ENCODE data around the gene SS18. TPM values are rescaled to one million over a fixed set of nuclear protein-coding genes. Genes with fewer than 3 reads are reported as not detected.

The SS18 gene
- total RNA-seq, 1 donor from 2014 or later = 111 TPM

DNA sequence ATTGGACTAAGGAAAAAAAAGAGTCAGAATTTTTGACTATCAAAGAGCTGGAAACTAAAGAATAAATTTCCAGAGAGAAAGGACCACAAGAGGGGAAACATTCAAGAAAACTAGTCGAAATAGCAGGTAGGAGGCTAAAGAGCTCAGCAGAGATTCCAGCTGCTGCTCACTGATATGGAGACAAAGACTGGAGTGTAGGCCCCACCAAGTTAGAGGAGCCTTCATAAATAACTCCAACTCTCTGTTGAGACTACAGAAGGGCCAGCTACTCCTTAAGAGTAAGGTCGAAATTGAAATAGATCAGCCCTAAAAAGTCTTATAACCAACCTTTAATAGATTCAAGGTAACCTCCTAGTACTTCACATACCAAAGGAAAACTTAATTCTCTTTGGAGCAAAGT lies 31.1 kb downstream of the SS18 start:
- H3K27me3 ChIP-seq (ENCODE audit: control insufficient read depth, insufficient read depth, low read length) = no peaks in the 10 kb centered on the region
- no peak overlapping the region for H3K4me3 ChIP-seq (ENCODE audit: low read depth, low read length)
- no peak for DNase-seq (ENCODE audit: low read depth)
- H3K36me3 ChIP-seq (ENCODE audit: control insufficient read depth, insufficient read depth, low read length) = no peaks in the 10 kb centered on the region
- TF ChIP-seq, protein P1, sequence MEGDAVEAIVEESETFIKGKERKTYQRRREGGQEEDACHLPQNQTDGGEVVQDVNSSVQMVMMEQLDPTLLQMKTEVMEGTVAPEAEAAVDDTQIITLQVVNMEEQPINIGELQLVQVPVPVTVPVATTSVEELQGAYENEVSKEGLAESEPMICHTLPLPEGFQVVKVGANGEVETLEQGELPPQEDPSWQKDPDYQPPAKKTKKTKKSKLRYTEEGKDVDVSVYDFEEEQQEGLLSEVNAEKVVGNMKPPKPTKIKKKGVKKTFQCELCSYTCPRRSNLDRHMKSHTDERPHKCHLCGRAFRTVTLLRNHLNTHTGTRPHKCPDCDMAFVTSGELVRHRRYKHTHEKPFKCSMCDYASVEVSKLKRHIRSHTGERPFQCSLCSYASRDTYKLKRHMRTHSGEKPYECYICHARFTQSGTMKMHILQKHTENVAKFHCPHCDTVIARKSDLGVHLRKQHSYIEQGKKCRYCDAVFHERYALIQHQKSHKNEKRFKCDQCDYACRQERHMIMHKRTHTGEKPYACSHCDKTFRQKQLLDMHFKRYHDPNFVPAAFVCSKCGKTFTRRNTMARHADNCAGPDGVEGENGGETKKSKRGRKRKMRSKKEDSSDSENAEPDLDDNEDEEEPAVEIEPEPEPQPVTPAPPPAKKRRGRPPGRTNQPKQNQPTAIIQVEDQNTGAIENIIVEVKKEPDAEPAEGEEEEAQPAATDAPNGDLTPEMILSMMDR (IDR thresholded peaks at IDR 0.05; ENCODE audit: insufficient read depth, low read length, poor library complexity, severe bottlenecking) = no peak

DNA sequence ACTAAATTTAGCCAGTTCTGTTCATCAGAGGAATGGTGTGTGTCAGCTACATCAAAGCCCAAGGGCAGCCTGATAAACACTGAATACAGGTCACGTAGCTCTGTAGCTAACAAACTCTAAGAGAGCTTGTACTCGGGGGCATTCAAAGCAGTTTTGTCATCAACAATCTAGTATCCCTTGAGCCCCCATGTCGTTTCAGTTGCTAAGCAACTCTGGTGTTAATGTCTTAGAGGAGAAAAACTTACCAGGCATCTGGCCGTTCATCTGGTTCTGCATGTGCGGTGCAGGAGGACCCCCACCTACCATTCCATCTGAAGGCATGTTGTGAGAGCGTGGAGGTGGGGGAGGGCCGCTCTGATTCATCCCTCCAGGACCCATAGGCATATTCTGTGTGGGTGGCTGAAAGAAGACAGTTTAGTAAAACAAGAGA lies 33.1 kb downstream of the SS18 start:
- TF ChIP-seq, protein P1 (IDR thresholded peaks at IDR 0.05; ENCODE audit: insufficient read depth, low read length, poor library complexity, severe bottlenecking) = no peak
- Histone ChIP-seq H3K27me3 (ENCODE audit: control insufficient read depth, insufficient read depth, low read length) (no peaks in the 10 kb centered on the region), H3K36me3 (ENCODE audit: control insufficient read depth, insufficient read depth, low read length) (no peaks in the 10 kb centered on the region), H3K4me3 (ENCODE audit: low read depth, low read length) (no peak overlapping the region)
- no peak for DNase-seq (ENCODE audit: low read depth)

DNA sequence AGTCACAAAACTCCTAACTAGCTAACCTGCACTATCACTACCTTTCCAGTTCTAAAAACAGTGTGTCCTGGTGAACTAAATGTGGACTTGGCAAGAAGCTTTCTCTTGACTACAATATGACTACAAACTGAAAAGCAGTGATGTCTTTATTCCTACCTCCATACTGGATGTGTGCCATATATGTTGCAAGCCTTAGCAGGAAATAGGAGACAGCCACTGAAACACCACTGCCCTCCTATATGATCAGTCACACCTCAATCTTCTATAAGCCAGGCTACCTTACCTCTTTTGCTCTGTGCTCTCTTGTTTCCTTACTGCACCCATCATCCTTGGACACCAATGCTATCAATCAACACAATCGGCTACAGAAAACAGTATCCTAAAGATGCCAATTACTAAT lies 34.1 kb downstream of the SS18 start:
- DNase-seq (ENCODE audit: low read depth) = no peak
- TF ChIP-seq, protein P1 (IDR thresholded peaks at IDR 0.05; ENCODE audit: insufficient read depth, low read length, poor library complexity, severe bottlenecking) = no peak
- Histone ChIP-seq H3K4me3 (ENCODE audit: low read depth, low read length) (no peak overlapping the region), H3K36me3 (ENCODE audit: control insufficient read depth, insufficient read depth, low read length) (no peaks in the 10 kb centered on the region), H3K27me3 (ENCODE audit: control insufficient read depth, insufficient read depth, low read length) (no peaks in the 10 kb centered on the region)

DNA sequence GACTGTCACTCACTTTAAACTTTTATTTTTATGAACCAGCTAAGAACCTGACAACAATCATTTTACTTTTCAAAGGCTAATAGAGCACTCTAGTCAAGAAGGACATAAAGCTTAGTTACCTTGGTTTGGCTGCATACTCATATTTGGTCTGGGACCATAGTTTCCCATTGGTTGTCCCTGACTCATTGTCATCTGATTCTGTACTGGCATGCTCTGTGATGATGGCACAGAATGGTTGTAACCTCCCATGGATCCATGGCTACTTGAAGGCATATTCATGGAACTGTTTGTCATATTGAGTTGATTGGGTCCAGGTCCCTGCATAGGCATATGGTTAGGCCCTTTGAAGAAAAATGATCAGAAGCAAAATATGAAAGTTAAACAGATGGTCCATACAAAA lies 37.9 kb downstream of the SS18 start:
- Histone ChIP-seq H3K27me3 (ENCODE audit: control insufficient read depth, insufficient read depth, low read length) (no peaks in the 10 kb centered on the region), H3K36me3 (ENCODE audit: control insufficient read depth, insufficient read depth, low read length) (no peaks in the 10 kb centered on the region), H3K4me3 (ENCODE audit: low read depth, low read length) (no peak overlapping the region)
- no peak for DNase-seq (ENCODE audit: low read depth)
- TF ChIP-seq, protein P1 (IDR thresholded peaks at IDR 0.05; ENCODE audit: insufficient read depth, low read length, poor library complexity, severe bottlenecking) = no peak

DNA sequence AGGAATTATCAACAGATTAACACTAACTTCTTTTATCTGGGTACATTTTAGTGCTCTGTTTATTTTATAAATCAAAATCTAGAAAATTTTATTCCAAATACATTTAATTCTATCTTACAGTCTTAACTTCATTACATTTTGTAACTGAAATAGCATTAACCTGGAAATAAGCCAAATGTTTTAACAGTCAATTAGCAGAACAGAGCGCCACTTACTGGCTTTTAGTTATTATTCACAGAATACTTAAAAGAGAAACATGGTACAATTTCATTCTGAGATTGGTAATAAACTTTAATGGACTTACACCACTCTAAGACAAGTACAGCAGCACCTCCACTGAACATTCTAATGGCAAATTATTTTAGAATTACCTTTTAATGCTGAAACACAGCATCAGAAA lies 38.6 kb downstream of the SS18 start:
- TF ChIP-seq, protein P1 (IDR thresholded peaks at IDR 0.05; ENCODE audit: insufficient read depth, low read length, poor library complexity, severe bottlenecking) = no peak
- H3K27me3 ChIP-seq (ENCODE audit: control insufficient read depth, insufficient read depth, low read length) = no peaks in the 10 kb centered on the region
- H3K4me3 ChIP-seq (ENCODE audit: low read depth, low read length) = no peak overlapping the region
- H3K36me3 ChIP-seq (ENCODE audit: control insufficient read depth, insufficient read depth, low read length) = no peaks in the 10 kb centered on the region
- DNase-seq (ENCODE audit: low read depth) = no peak

DNA sequence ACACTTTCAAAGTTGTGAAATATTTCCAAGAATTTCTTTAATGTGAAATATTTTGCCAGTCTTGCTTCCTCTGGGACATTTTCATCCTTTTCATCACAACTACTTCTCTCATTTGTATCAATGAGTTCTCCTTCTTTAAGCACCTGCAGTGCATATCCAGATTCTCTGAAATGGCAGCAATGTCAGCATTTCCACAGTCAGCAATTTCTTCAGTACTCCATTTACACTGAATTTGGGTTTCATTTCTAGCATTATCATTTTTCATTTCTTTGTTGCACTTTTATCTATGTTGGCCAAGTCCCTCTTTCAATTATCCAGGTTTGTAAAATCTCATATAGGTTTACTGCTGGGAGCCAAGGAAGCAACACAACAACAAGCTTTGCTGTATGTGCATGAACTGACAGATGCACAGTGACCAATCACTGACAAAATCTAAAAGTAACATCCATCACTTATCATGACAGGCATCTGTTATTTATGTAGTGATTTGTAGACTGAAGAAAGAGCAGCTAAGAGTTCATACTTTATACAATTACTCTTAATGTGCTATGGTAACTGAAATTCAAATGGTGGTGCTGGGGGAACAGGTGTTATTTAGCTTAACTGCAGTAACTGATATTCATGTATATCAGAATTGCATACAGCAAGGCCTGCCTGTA lies 43.9 kb downstream of the SS18 start:
- no peak overlapping the region for H3K4me3 ChIP-seq (ENCODE audit: low read depth, low read length)
- TF ChIP-seq, protein P1 (IDR thresholded peaks at IDR 0.05; ENCODE audit: insufficient read depth, low read length, poor library complexity, severe bottlenecking) = no peak
- peaks cover 1% of the 10 kb centered on the region for H3K36me3 ChIP-seq (ENCODE audit: control insufficient read depth, insufficient read depth, low read length)
- H3K27me3 ChIP-seq (ENCODE audit: control insufficient read depth, insufficient read depth, low read length) = no peaks in the 10 kb centered on the region
- DNase-seq (ENCODE audit: low read depth) = no peak
